Measurements from ENCODE around the gene SPTBN1. TPM values are rescaled to one million over a fixed set of nuclear protein-coding genes. Genes with fewer than 3 reads are reported as not detected.
A peak's percentile ranks its signal among the peaks of the same experiment; 100 is the strongest.

The SPTBN1 gene
- total and polyA plus RNA-seq, 9 donors: 108 to 314 (median 232) TPM

DNA sequence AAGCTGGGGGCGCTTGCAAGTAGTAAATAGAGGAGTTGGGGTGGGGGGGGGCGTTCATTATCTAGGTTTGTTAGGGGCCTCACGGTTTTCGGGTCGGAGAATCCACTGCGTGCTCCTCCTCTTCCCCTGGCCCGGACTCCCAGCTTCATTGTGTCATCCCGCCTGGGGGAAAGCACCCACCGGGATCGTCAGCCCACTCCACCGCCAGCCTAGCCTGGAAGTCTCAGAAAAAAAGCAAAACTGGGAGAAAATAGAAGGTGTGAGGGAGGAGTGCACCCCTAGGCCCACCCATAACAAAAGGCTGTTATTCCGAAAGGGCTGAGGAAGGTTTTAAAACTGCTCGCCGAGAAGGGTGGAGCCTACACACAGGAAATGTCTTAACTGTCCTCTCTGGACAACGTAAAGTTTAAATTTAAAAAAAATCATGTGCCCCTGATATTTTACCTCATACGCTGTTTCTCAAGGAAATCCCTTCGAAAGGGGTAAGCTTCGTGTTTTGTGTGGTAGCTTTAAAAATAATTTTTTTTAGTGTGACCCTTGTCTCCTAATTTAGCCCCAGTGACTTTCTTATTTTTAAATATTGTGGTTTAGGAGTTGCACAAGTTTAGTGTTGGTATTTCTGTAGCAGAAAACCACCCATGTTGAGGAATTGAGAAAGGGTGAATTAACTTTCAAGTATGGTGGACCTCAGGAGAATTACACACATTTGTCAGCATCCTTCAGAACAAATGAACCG lies 104.2 kb downstream of the SPTBN1 start:
- Histone ChIP-seq H3K36me3 (no peaks in the 10 kb centered on the region), H3K4me1 (ENCODE audit: insufficient read depth) (peaks cover 14% of the 10 kb centered on the region), H3K4me3 (peak overlapping the region; percentile 50), H3K27ac (peak overlapping the region; percentile 17 to 44), H3K27me3 (no peaks in the 10 kb centered on the region), H3K9me3 (no peaks in the 10 kb centered on the region)
- TF ChIP-seq, protein P1, sequence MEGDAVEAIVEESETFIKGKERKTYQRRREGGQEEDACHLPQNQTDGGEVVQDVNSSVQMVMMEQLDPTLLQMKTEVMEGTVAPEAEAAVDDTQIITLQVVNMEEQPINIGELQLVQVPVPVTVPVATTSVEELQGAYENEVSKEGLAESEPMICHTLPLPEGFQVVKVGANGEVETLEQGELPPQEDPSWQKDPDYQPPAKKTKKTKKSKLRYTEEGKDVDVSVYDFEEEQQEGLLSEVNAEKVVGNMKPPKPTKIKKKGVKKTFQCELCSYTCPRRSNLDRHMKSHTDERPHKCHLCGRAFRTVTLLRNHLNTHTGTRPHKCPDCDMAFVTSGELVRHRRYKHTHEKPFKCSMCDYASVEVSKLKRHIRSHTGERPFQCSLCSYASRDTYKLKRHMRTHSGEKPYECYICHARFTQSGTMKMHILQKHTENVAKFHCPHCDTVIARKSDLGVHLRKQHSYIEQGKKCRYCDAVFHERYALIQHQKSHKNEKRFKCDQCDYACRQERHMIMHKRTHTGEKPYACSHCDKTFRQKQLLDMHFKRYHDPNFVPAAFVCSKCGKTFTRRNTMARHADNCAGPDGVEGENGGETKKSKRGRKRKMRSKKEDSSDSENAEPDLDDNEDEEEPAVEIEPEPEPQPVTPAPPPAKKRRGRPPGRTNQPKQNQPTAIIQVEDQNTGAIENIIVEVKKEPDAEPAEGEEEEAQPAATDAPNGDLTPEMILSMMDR (IDR thresholded peaks at IDR 0.05): peak in 1 of 3 donors; percentile 20
- TF ChIP-seq EP300 (IDR thresholded peaks at IDR 0.05): no peak
- intact Hi-C loops (cut with DNase I): no loop called here
- peak in 4 of 5 donors; percentile 28 to 72 (median 54) for DNase-seq
- WGBS, 3 donors: 1 to 3% (median 3%) methylated on average over 19 of the region's 19 CpGs

DNA sequence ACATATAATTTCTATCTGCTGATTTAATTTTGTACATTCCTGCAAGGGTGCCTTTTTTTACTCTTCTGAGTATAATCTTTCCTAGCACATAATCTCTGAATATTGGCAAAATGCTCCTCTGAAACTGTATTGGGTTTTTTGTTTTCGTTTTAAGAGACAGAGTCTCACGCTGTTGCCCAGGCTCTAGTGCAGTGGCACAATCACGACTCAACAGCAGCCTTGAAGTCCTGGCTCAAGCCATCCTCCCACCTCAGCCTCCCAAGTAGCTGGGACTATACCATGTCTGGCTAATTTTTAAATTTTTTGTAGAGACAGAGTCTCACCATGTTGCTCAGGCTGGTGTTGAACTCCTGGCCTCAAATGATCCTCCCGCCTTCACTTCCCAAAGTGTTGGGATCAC lies 104.9 kb downstream of the SPTBN1 start:
- DNase-seq: no peak
- H3K27ac ChIP-seq: peak overlapping the region in 1 of 2 donors; percentile 27
- H3K9me3 ChIP-seq: no peaks in the 10 kb centered on the region
- H3K36me3 ChIP-seq: no peaks in the 10 kb centered on the region
- no peak overlapping the region for H3K4me3 ChIP-seq
- peaks cover 13% of the 10 kb centered on the region for H3K4me1 ChIP-seq (ENCODE audit: insufficient read depth)
- TF ChIP-seq EP300 (IDR thresholded peaks at IDR 0.05): no peak
- TF ChIP-seq, protein P1 (IDR thresholded peaks at IDR 0.05): no peak
- TF ChIP-seq POLR2A (IDR thresholded peaks at IDR 0.05): no peak
- intact Hi-C loops (cut with DNase I): no loop called here
- WGBS, 3 donors: 32 to 49% (median 38%) methylated on average over 3 to 4 of the region's 4 CpGs
- H3K27me3 ChIP-seq: no peaks in the 10 kb centered on the region

DNA sequence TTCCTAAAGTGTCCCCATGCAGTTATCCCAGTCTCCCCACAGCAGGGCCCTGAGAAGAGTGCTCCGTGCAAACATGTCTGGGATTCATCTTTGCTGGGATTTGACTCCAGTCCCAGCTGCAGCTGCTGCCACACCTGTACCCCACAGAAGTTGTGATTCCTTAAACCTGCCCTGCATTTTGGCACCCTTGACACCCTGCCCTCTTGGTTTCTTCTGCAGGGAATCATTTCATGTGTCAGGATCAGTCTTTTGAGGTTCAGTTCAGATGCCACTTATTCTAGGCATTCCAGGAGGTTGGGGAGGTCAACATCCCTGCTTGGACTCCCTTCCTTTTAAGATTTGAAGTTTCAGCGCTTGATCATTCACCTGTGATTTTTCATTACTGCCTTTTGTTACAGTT lies 108.3 kb downstream of the SPTBN1 start:
- Histone ChIP-seq H3K36me3 (no peaks in the 10 kb centered on the region), H3K27ac (no peak overlapping the region), H3K4me1 (ENCODE audit: insufficient read depth) (peaks cover 4% of the 10 kb centered on the region), H3K9me3 (no peaks in the 10 kb centered on the region), H3K4me3 (no peak overlapping the region), H3K27me3 (no peaks in the 10 kb centered on the region)
- DNase-seq: no peak
- intact Hi-C loops (cut with DNase I): no loop called here
- TF ChIP-seq EP300 (IDR thresholded peaks at IDR 0.05): no peak
- TF ChIP-seq POLR2A (IDR thresholded peaks at IDR 0.05): no peak
- TF ChIP-seq, protein P1 (IDR thresholded peaks at IDR 0.05): no peak
- 86 to 98% (median 92%) methylated on average over 2 of the region's 2 CpGs for WGBS, 3 donors

DNA sequence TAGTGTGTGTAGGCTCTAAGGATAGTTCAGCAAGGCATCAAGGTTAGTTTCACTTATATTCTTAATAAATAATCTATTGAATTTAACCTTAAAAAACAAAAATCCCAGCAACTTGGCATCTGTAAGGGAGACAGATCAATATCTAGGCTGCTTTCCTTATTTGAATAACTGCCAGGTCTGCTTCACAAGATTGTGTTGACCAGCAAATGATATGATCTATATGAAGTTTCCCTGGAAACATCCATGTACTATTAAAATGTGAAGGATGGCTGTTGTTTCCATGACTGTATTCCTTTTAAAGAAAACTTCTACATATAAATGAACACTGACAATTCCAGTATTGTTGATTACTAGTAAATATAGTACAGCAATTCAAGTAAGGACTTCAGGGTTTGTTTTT lies 109.4 kb downstream of the SPTBN1 start:
- H3K27ac ChIP-seq: no peak overlapping the region
- no peak for DNase-seq
- H3K4me3 ChIP-seq: no peak overlapping the region
- no peaks in the 10 kb centered on the region for H3K9me3 ChIP-seq
- H3K27me3 ChIP-seq: no peaks in the 10 kb centered on the region
- intact Hi-C loops (cut with DNase I): no loop called here
- no peaks in the 10 kb centered on the region for H3K36me3 ChIP-seq
- peaks cover 14% of the 10 kb centered on the region for H3K4me1 ChIP-seq (ENCODE audit: insufficient read depth)
- TF ChIP-seq EP300 (IDR thresholded peaks at IDR 0.05): no peak
- no peak for TF ChIP-seq POLR2A (IDR thresholded peaks at IDR 0.05)

DNA sequence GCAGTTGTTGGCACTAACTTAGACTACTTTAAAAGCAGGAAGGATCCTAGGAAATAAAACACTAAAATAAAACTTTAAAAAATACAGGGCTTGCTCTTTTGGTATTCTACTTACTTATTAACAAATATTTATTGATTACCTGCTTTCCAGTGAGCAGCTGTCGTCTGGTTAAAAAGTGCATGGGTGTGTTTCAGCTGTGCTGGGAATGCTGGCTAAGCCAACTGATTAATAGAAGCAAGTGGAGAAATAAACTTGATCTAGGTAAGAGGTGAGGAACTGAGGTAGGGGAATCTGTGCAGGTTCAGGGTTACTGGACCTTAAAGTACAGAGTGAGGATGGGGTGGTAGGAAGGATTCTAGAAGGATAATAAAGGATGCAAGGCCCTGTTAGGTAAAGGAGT lies 110.8 kb downstream of the SPTBN1 start:
- Histone ChIP-seq H3K27me3 (no peaks in the 10 kb centered on the region), H3K27ac (no peak overlapping the region), H3K4me1 (ENCODE audit: insufficient read depth) (peaks cover 19% of the 10 kb centered on the region), H3K9me3 (no peaks in the 10 kb centered on the region), H3K36me3 (no peaks in the 10 kb centered on the region), H3K4me3 (no peak overlapping the region)
- 96 to 100% (median 97%) methylated on average over 1 of the region's 1 CpG for WGBS, 3 donors
- no peak for DNase-seq
- intact Hi-C loops (cut with DNase I): no loop called here
- TF ChIP-seq POLR2A (IDR thresholded peaks at IDR 0.05) (no peak), EP300 (IDR thresholded peaks at IDR 0.05) (no peak)
- TF ChIP-seq, protein P1 (IDR thresholded peaks at IDR 0.05): no peak

Data from ovary (tissue), 9 donors.